ENCODE results near the gene PURB. TPM values are rescaled to one million over a fixed set of nuclear protein-coding genes. Genes with fewer than 3 reads are reported as not detected.
"Not testable (repeated sequence)": the region's sequence is repeated elsewhere in the genome, so short reads cannot be mapped to it uniquely, and the experiment has no call there.

PURB gene
- 1 to 10 TPM; 4.9 to 6.9 (median 6.7) TPM for total RNA-seq
- long read RNA-seq: 0 reads

DNA sequence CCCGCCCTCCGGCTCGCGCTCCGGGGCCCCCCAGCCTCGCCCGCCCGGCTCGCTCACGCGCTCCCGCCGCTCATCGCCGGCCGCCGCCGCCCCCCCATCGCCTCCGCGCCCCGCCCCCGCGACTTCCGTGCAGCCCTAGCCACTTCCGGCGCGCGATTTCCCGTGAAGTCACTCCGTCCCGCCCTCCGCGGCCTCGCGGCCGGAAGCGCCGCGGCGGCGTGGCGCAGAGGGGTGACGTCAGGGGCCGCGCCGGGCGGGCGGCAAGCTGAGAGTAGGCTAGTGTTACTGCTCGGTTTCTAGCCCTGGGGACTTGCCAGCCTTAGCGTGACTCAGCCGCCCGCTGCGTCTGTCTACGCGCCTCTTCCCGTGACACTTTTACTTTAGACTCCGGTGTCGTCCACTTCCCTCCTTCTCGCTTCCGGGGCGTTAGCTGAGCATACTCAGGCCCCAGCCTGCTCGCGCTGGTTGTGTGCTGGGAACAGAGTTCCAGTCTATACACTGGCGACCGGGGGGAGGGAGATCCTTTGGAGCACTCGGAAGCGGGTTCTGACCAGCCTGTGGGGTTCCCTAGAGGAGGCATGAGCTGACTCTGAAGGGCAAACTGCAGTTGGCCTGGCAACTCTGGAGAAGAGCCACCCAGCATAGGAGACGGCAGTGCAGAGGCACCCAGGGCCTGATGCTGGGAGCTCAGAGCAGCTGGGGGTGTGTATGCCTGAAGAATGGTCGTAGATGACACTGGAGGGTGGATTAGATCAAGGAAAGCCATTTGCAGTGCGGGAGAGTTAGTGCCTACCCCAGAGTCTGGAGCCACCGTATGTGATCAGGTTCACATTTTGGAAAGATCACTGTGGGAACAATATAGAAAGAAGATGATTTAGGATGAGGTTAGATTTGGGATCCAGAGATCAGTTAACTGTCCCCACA is at the start of gene PURB:
Gene PURB (minus strand): TSS at position 137 of the 924 bp plus-strand sequence. CDS start 182 bp downstream, outside the sequence.
- intact Hi-C loops (cut with DNase I): no loop called here

DNA sequence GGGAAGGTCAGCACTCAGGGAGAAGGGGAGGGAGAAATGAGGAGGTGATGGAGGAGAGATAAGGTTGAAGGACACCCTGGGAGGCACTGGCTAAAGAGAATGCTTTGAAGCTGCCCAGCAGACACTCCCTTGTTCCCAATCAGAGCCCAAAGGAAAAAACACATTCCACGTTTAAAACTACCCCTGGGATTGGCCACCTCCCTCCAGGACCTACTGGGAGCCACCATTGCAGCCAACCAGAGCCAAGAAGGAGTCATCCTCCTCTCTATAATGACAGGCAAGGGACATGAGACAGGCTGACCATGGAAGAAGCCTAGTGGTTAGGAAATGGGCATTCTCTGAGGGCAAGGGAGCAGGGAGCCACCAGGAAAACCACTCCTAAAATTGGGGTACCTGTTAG is 49.7 kb upstream of the PURB start:
- Histone ChIP-seq H3K27me3 (no peaks in the 10 kb centered on the region), H3K27ac (no peak overlapping the region), H3K9me3 (no peaks in the 10 kb centered on the region), H3K4me1 (no peaks in the 10 kb centered on the region), H3K4me3 (no peak overlapping the region), H3K36me3 (no peaks in the 10 kb centered on the region)
- ATAC-seq: no peak
- intact Hi-C loops (cut with DNase I): no loop called here
- DNase-seq: no peak
- TF ChIP-seq, protein P1, sequence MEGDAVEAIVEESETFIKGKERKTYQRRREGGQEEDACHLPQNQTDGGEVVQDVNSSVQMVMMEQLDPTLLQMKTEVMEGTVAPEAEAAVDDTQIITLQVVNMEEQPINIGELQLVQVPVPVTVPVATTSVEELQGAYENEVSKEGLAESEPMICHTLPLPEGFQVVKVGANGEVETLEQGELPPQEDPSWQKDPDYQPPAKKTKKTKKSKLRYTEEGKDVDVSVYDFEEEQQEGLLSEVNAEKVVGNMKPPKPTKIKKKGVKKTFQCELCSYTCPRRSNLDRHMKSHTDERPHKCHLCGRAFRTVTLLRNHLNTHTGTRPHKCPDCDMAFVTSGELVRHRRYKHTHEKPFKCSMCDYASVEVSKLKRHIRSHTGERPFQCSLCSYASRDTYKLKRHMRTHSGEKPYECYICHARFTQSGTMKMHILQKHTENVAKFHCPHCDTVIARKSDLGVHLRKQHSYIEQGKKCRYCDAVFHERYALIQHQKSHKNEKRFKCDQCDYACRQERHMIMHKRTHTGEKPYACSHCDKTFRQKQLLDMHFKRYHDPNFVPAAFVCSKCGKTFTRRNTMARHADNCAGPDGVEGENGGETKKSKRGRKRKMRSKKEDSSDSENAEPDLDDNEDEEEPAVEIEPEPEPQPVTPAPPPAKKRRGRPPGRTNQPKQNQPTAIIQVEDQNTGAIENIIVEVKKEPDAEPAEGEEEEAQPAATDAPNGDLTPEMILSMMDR (IDR thresholded peaks at IDR 0.05): no peak
- TF ChIP-seq POLR2A (IDR thresholded peaks at IDR 0.05): no peak
- 33% methylated on average over 1 of the region's 1 CpG for WGBS (ENCODE audit: insufficient coverage, low coverage, low lambda C conversion rate, missing lambda C conversion rate)

More for the DNA sequence above, at the start of gene PURB:
- peaks cover 0 to 3% (median 0%) of the 10 kb centered on the region in 4 donors for H3K36me3 ChIP-seq
- under 1% methylated on average over 26 of the region's 72 CpGs for WGBS (ENCODE audit: insufficient coverage, low coverage, low lambda C conversion rate, missing lambda C conversion rate)
- H3K9me3 ChIP-seq: no peaks in the 10 kb centered on the region
- H3K27ac ChIP-seq: peak within 1 kb of the TSS; percentile 95 to 98 (median 96)
- DNase-seq (peak; percentile 96 to 98 (median 97)), ATAC-seq (peak; percentile 94 to 96 (median 95))
- peaks cover 0 to 41% (median 16%) of the 10 kb centered on the region in 4 donors for H3K4me1 ChIP-seq
- no peaks in the 10 kb centered on the region for H3K27me3 ChIP-seq
- H3K4me3 ChIP-seq: peak within 1 kb of the TSS; percentile 88 to 97 (median 93)
- TF ChIP-seq, protein P1 (IDR thresholded peaks at IDR 0.05): no peak
- TF ChIP-seq POLR2A (IDR thresholded peaks at IDR 0.05): peak; percentile 95

DNA sequence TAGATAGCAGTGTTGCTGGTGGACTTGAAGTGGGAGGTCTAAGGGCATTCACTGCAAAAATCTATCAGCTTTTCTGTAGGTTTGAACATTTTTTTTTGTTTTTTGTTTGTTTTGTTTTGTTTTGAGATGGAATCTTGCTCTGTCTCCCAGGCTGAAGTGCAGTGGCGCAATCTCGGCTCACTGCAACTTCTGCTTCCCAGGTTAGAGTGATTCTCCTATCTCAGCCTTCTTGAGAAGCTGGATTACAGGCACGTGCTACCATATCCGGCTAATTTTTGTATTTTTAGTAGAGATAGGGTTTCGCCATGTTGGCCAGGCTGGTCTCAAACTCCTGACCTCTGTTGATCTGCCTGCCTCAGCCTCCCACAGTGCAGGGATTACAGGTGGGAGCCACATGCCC is 49.2 kb upstream of the PURB start:
- H3K27me3 ChIP-seq; H3K4me3 ChIP-seq; ATAC-seq; H3K27ac ChIP-seq; DNase-seq; H3K36me3 ChIP-seq; intact Hi-C loops (cut with DNase I); H3K9me3 ChIP-seq; H3K4me1 ChIP-seq: not testable (repeated sequence)
- 48% methylated on average over 5 of the region's 5 CpGs for WGBS (ENCODE audit: insufficient coverage, low coverage, low lambda C conversion rate, missing lambda C conversion rate)

DNA sequence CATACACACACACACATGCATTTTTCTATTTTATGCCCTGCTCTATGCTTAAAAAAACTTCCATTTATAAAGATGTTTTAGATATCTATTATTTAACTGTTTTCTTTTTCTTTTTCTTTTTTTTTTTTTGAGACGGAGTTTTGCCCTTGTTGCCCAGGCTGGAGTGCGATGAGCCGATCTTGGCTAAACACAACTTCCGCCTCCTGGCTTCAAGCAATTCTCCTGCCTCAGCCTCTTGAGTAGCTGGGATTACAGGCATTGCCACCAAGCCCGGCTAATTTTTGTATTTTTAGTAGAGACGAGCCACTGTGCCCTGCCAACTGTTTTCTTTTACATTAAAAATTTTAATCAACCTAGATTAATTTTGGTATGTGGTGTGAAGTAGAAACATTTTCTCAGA is 45.6 kb upstream of the PURB start:
- no peak for DNase-seq
- 85% methylated on average over 6 of the region's 6 CpGs for WGBS (ENCODE audit: insufficient coverage, low coverage, low lambda C conversion rate, missing lambda C conversion rate)

More for the DNA sequence above, 45.6 kb upstream of the PURB start:
- ATAC-seq: no peak
- Histone ChIP-seq H3K36me3 (no peaks in the 10 kb centered on the region), H3K4me1 (no peaks in the 10 kb centered on the region), H3K4me3 (no peak overlapping the region), H3K27me3 (no peaks in the 10 kb centered on the region), H3K9me3 (no peaks in the 10 kb centered on the region), H3K27ac (no peak overlapping the region)
- TF ChIP-seq POLR2A (IDR thresholded peaks at IDR 0.05): no peak
- TF ChIP-seq, protein P1 (IDR thresholded peaks at IDR 0.05): no peak
- intact Hi-C loops (cut with DNase I): no loop called here

Measured in right lobe of liver (tissue), 6 donors.